HEK293T (cell line): Measurements from ENCODE around the gene CTIF.

ENCODE experiments used
- CTCF ChIA-PET: fragments of 350-600 bp; formaldehyde crosslinking; extraction: SDS; loops from one replicate; lab custom pipeline; 2021; ENCODE audit warnings: antibody characterized with exemption, inconsistent platforms; lab: Yijun Ruan, JAX
- POLR2A ChIA-PET: fragments of 350-600 bp; formaldehyde crosslinking; extraction: SDS; loops from one replicate; lab custom pipeline; 2020; ENCODE audit warnings: antibody characterized with exemption, inconsistent platforms; lab: Yijun Ruan, JAX
- DNase-seq: peaks from one replicate; pipeline ENCODE4 v3.0.0; 2012; ENCODE audit warnings: mixed read lengths; ENCODE audit errors: extremely low spot score
- ARNT ChIP-seq: fragments of 450-650 bp; IDR thresholded peaks from 2 replicates; pipeline ENCODE4 v1.6.1; 2017; ENCODE audit warnings: mild to moderate bottlenecking
- BHLHE40 ChIP-seq: fragments of 450-650 bp; IDR thresholded peaks from 2 replicates; pipeline ENCODE4 v1.6.1; 2016; ENCODE audit warnings: mild to moderate bottlenecking, moderate library complexity, borderline replicate concordance
- CTBP1 ChIP-seq: fragments of 450-650 bp; IDR thresholded peaks from 2 replicates; pipeline ENCODE4 v1.6.1; 2016; ENCODE audit warnings: borderline replicate concordance
- ELF4 ChIP-seq: fragments of 450-650 bp; IDR thresholded peaks from 2 replicates; pipeline ENCODE4 v1.6.1; 2017; ENCODE audit warnings: antibody characterized with exemption
- FOXA1 ChIP-seq: fragments of 450-650 bp; IDR thresholded peaks from 2 replicates; pipeline ENCODE4 v1.6.1; 2016; ENCODE audit warnings: mild to moderate bottlenecking
- FOXK2 ChIP-seq: fragments of 450-650 bp; IDR thresholded peaks from 2 replicates; pipeline ENCODE4 v1.6.1; 2016; ENCODE audit warnings: mild to moderate bottlenecking
- FOXM1 ChIP-seq: fragments of 450-650 bp; IDR thresholded peaks from 2 replicates; pipeline ENCODE4 v1.6.1; 2017; ENCODE audit warnings: mild to moderate bottlenecking, borderline replicate concordance
- HDGF ChIP-seq: fragments of 450-650 bp; IDR thresholded peaks from 2 replicates; pipeline ENCODE4 v1.6.1; 2017; ENCODE audit warnings: antibody characterized with exemption, borderline replicate concordance
- L3MBTL2 ChIP-seq: fragments of 450-650 bp; conservative IDR thresholded peaks from 2 replicates; pipeline ENCODE4 v1.6.1; 2016; ENCODE audit warnings: mild to moderate bottlenecking
- LEF1 ChIP-seq: fragments of 450-650 bp; IDR thresholded peaks from 2 replicates; pipeline ENCODE4 v1.6.1; 2017; ENCODE audit warnings: mild to moderate bottlenecking, borderline replicate concordance
- NFRKB ChIP-seq: fragments of 450-650 bp; IDR thresholded peaks from 2 replicates; pipeline ENCODE4 v1.6.1; 2016; ENCODE audit warnings: mild to moderate bottlenecking, moderate library complexity
- PKNOX1 ChIP-seq: fragments of 450-650 bp; IDR thresholded peaks from 2 replicates; pipeline ENCODE4 v1.6.1; 2016
- SP1 ChIP-seq: fragments of 450-650 bp; IDR thresholded peaks from 2 replicates; pipeline ENCODE4 v1.6.1; 2017
- SUZ12 ChIP-seq: fragments of 450-650 bp; IDR thresholded peaks from 2 replicates; pipeline ENCODE4 v1.6.1; 2016; ENCODE audit warnings: mild to moderate bottlenecking
- TARDBP ChIP-seq: fragments of 450-650 bp; IDR thresholded peaks from 2 replicates; pipeline ENCODE4 v1.6.1; 2016
- ZNF384 ChIP-seq: fragments of 450-650 bp; IDR thresholded peaks from 2 replicates; pipeline ENCODE4 v1.6.1; 2016

The CTIF gene

GRCh38 chr18:48675352-48675761 lies 136.5 kb downstream of the CTIF start:
- no peak for TF ChIP-seq ELF4
- TF ChIP-seq FOXK2 = no peak
- TF ChIP-seq PKNOX1 = no peak
- TF ChIP-seq FOXA1 = no peak
- TF ChIP-seq SUZ12 = no peak
- no peak for TF ChIP-seq CTBP1
- no peak for TF ChIP-seq FOXM1
- no peak for TF ChIP-seq NFRKB
- no peak for TF ChIP-seq L3MBTL2
- no peak for TF ChIP-seq ARNT
- TF ChIP-seq ZNF384 = no peak
- no peak for TF ChIP-seq SP1
- TF ChIP-seq HDGF = no peak
- no peak for TF ChIP-seq TARDBP
- TF ChIP-seq BHLHE40 = no peak
- TF ChIP-seq LEF1 = no peak
- ChIA-PET CTCF (interaction anchor here (1.4 kb wide), 1 partner anchor 504 kb away, joined by 3 read pairs; no protein-coding TSS in a partner anchor), POLR2A (no interaction called here)
- peak; percentile 80 for DNase-seq

GRCh38 chr18:48675912-48676311 lies 137.1 kb downstream of the CTIF start:
- no peak for TF ChIP-seq ZNF384
- no peak for DNase-seq
- ChIA-PET POLR2A (no interaction called here), CTCF (interaction anchor here (1.4 kb wide), 1 partner anchor 503 kb away, joined by 3 read pairs; no protein-coding TSS in a partner anchor)

- no peak for DNase-seq
- POLR2A ChIA-PET = no interaction called here
- CTCF ChIA-PET = no interaction called here
- TF ChIP-seq ZNF384 = no peak
- no peak for TF ChIP-seq SP1
- TF ChIP-seq FOXK2 = no peak
- TF ChIP-seq ELF4 = no peak
- no peak for TF ChIP-seq SUZ12
- no peak for TF ChIP-seq PKNOX1
- no peak for TF ChIP-seq FOXA1
- TF ChIP-seq NFRKB = no peak
- no peak for TF ChIP-seq TARDBP
- TF ChIP-seq CTBP1 = no peak
- TF ChIP-seq ARNT = no peak
- no peak for TF ChIP-seq BHLHE40
- TF ChIP-seq FOXM1 = no peak
- TF ChIP-seq HDGF = no peak
- no peak for TF ChIP-seq L3MBTL2
- no peak for TF ChIP-seq LEF1
Measured at GRCh38 chr18:48676346-48676745, 137.5 kb downstream of the CTIF start.

GRCh38 chr18:48676756-48677368 lies 138.0 kb downstream of the CTIF start:
- TF ChIP-seq TARDBP (no peak), L3MBTL2 (no peak), PKNOX1 (no peak), ELF4 (no peak), LEF1 (no peak), BHLHE40 (no peak), NFRKB (no peak), SP1 (no peak), CTBP1 (no peak), ARNT (no peak), FOXA1 (no peak), ZNF384 (no peak), FOXK2 (no peak), FOXM1 (no peak), HDGF (no peak), SUZ12 (no peak)
- DNase-seq = peak; percentile 62
- ChIA-PET CTCF (interaction anchor here (0.5 kb wide), 1 partner anchor 713 kb away, joined by 3 read pairs; no protein-coding TSS in a partner anchor), POLR2A (no interaction called here)

- POLR2A ChIA-PET = no interaction called here
- CTCF ChIA-PET = interaction anchor here (0.7 kb wide), 1 partner anchor 10 kb away, joined by 3 read pairs; no protein-coding TSS in a partner anchor
- TF ChIP-seq FOXA1 (no peak), ZNF384 (no peak), BHLHE40 (no peak), L3MBTL2 (no peak), PKNOX1 (no peak), ARNT (no peak), HDGF (no peak), LEF1 (no peak), CTBP1 (no peak), SUZ12 (no peak), FOXM1 (no peak), ELF4 (no peak), NFRKB (no peak), SP1 (no peak), FOXK2 (no peak), TARDBP (no peak)
- DNase-seq = no peak
Measured at GRCh38 chr18:48678237-48679115, 139.6 kb downstream of the CTIF start.
